ENCODE results near the gene TRIL. TPM values are rescaled to one million over a fixed set of nuclear protein-coding genes. Genes with fewer than 3 reads are reported as not detected.

The TRIL gene
- total and polyA plus RNA-seq, 8 donors: 0.92 to 26.1 (median 1.3) TPM; not detected in 1

DNA sequence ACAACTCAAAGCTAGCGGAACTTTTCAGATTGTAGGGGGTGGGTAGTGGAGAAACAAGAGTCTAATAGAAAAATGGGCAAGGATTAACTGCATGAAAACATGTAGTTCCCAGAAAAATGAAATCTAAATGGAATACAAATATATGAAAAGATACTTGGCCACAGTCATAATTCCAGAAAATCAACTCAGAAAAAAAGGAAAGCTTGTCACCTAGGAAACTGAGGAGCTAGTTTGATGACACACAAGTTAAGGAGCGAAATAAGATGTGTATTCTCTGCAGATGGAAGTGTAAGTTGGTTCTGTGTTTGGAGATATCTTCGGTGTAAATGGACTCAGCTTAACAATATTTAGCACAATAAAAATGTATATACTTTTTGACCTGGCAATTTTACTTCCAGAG lies 52.7 kb downstream of the TRIL start:
- Histone ChIP-seq H3K27me3 (no peaks in the 10 kb centered on the region), H3K4me1 (peaks cover 0 to 13% (median 2%) of the 10 kb centered on the region in 4 donors), H3K4me3 (no peak overlapping the region), H3K27ac (no peak overlapping the region), H3K9me3 (no peaks in the 10 kb centered on the region), H3K36me3 (no peaks in the 10 kb centered on the region)
- intact Hi-C loops (cut with DNase I; ENCODE audit: low total_unique reads): no loop called here
- no peak for DNase-seq
- no peak for TF ChIP-seq POLR2AphosphoS5 (IDR thresholded peaks at IDR 0.05)
- TF ChIP-seq EP300 (IDR thresholded peaks at IDR 0.05): no peak
- no peak for TF ChIP-seq POLR2A (IDR thresholded peaks at IDR 0.05)
- TF ChIP-seq, protein P1, sequence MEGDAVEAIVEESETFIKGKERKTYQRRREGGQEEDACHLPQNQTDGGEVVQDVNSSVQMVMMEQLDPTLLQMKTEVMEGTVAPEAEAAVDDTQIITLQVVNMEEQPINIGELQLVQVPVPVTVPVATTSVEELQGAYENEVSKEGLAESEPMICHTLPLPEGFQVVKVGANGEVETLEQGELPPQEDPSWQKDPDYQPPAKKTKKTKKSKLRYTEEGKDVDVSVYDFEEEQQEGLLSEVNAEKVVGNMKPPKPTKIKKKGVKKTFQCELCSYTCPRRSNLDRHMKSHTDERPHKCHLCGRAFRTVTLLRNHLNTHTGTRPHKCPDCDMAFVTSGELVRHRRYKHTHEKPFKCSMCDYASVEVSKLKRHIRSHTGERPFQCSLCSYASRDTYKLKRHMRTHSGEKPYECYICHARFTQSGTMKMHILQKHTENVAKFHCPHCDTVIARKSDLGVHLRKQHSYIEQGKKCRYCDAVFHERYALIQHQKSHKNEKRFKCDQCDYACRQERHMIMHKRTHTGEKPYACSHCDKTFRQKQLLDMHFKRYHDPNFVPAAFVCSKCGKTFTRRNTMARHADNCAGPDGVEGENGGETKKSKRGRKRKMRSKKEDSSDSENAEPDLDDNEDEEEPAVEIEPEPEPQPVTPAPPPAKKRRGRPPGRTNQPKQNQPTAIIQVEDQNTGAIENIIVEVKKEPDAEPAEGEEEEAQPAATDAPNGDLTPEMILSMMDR (IDR thresholded peaks at IDR 0.05): no peak
- 91 to 95% (median 94%) methylated on average over 3 of the region's 3 CpGs for WGBS, 5 donors

DNA sequence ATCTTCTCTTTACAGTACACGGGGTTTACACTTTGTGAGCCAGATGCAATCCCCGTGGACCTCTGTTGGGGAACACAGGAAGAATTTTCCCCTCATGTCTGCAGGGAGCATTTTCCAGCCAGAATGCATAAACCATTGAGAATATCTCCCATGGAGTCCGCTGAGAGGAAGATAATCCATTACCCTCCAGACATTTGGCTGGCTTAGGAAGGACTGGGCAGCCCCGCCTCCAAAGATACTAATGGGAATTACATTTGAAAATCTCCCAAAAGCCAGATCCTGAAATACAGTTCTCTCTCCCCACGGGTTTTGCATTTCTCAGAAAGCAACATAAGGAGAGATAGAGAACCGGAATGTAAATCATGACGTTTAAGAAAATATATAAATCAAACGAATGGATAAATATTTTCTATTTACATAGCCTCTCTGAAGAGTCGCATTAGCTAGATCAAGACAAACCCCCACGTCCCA lies 53.5 kb downstream of the TRIL start:
- Histone ChIP-seq H3K27ac (peak overlapping the region in 1 of 5 donors; percentile 26), H3K4me3 (peak overlapping the region; percentile 9 to 26 (median 12)), H3K36me3 (no peaks in the 10 kb centered on the region), H3K9me3 (no peaks in the 10 kb centered on the region), H3K27me3 (no peaks in the 10 kb centered on the region), H3K4me1 (peaks cover 0 to 13% (median 2%) of the 10 kb centered on the region in 4 donors)
- DNase-seq: peak in 1 of 2 donors; percentile 64
- WGBS, 5 donors: 47 to 59% (median 58%) methylated on average over 10 of the region's 10 CpGs
- intact Hi-C loops (cut with DNase I; ENCODE audit: low total_unique reads): no loop called here
- TF ChIP-seq POLR2A (IDR thresholded peaks at IDR 0.05): no peak
- TF ChIP-seq, protein P1 (IDR thresholded peaks at IDR 0.05): no peak
- no peak for TF ChIP-seq EP300 (IDR thresholded peaks at IDR 0.05)
- TF ChIP-seq POLR2AphosphoS5 (IDR thresholded peaks at IDR 0.05): no peak

DNA sequence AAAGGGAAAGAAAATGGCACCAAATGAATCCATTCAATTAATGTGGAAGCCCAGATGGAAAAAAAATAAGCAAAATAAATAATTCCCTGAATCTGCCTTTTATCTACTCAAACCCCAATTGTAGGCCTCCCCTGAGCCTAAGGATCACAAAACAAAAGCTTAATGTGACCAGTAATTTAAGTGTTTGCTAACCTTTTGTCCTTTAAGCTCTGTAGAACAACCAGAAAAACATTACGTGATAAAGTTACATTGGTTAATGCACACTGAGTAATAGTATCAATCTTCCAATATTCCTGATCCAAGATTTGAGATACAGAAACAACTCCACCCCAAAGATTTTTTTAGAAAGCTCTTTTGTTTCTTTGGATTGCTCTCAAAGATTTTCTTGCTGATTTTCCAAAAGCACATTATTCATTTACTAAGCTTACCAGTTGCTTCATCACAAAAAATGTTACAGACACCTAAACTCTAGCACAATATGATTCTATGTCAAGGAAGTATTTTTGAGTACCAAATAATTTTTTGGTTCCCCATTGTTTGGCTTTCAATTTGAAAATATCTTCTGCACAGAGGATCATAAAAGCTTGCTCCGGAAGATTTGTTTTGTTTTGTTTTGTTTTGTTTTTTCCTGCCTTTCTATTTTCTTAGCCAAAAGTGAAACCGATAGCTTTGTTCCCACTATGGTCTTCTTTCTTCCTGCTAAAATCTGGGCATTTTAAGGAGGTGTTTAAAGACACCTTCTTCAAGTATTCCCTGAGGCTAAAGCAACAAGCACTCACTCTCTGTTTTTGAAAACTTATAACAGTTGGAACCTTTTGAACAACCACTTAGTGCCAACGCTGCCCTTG lies 54.2 kb downstream of the TRIL start:
- Histone ChIP-seq H3K27me3 (no peaks in the 10 kb centered on the region), H3K36me3 (no peaks in the 10 kb centered on the region), H3K4me3 (peak overlapping the region; percentile 9 to 26 (median 12)), H3K4me1 (peaks cover 0 to 13% (median 2%) of the 10 kb centered on the region in 4 donors), H3K9me3 (no peaks in the 10 kb centered on the region), H3K27ac (peak overlapping the region in 1 of 5 donors; percentile 26)
- no peak for DNase-seq
- intact Hi-C loops (cut with DNase I; ENCODE audit: low total_unique reads): no loop called here
- TF ChIP-seq POLR2AphosphoS5 (IDR thresholded peaks at IDR 0.05): no peak
- TF ChIP-seq, protein P1 (IDR thresholded peaks at IDR 0.05): no peak
- no peak for TF ChIP-seq EP300 (IDR thresholded peaks at IDR 0.05)
- WGBS, 5 donors: 45 to 57% (median 54%) methylated on average over 4 of the region's 4 CpGs

Other genes starting within 250 kb of the TRIL start
- 10 to 100 TPM in 2 of 5 donors, not detected in 3; 22.8 to 24.3 TPM for gene CPVL, start 188.2 kb upstream of the TRIL start, total RNA-seq
- gene CPVL, start 188.2 kb upstream of the TRIL start, polyA plus RNA-seq: 10 to 100 TPM in 1 of 3 donors, 1 to 10 TPM in 2; 4.1 to 17.5 (median 4.8) TPM
- 10 to 100 TPM; 12.5 to 47.8 (median 23.2) TPM for gene CHN2, start 236.4 kb upstream of the TRIL start, total RNA-seq
- gene CHN2, start 236.4 kb upstream of the TRIL start, polyA plus RNA-seq: 1 to 10 TPM; 2.4 to 7.8 (median 5.2) TPM

Measured in stomach (tissue), 9 donors.